Caco-2 (cell line): Measurements from ENCODE around the gene SMTN. TPM values are rescaled to one million over a fixed set of nuclear protein-coding genes. Genes with fewer than 3 reads are reported as not detected.

Source experiments
- BruUV-seq: library from RNA; stranded (reverse); fragments of 400-500 nt; replicated peaks from 2 replicates; lab custom pipeline; 2021; lab: Mats Ljungman, UMichigan
- CTCF ChIA-PET: fragments of 300-600 bp; sonication (Branson Sonifier 250); formaldehyde crosslinking; loops from one replicate; lab custom pipeline; 2022; ENCODE audit warnings: antibody characterized with exemption; lab: Charles Lee
- POLR2A ChIA-PET: fragments of 300-600 bp; sonication (Branson Sonifier 250); formaldehyde crosslinking; loops from one replicate; lab custom pipeline; 2022; ENCODE audit warnings: antibody characterized with exemption; lab: Charles Lee
- DNase-seq, 2 experiments: peaks; one replicate each; pipeline versions ENCODE4 v3.0.0 to v3.0.0-alpha.2; 2020 to 2022
- H3K27me3 ChIP-seq: replicated peaks from 2 replicates; pipeline ENCODE4 v1.6.0; 2011; ENCODE audit warnings: low read length; ENCODE audit not compliant: control insufficient read depth, insufficient read depth
- H3K36me3 ChIP-seq: 2 replicates; pipeline ENCODE4 v1.5.1; 2011; ENCODE audit warnings: low read length; ENCODE audit not compliant: control insufficient read depth, insufficient read depth
- H3K4me1 ChIP-seq: fragments of 250-450 bp; sonication (Bioruptor Pico); 2 replicates; pipeline ENCODE4 v1.5.1; 2020; ENCODE audit warnings: mild to moderate bottlenecking
- H3K4me3 ChIP-seq: 2 replicates; pipeline ENCODE4 v1.5.1; 2011; ENCODE audit warnings: low read depth, mild to moderate bottlenecking, control low read depth, low read length
- H3K9me3 ChIP-seq: fragments of 250-450 bp; sonication (Bioruptor Pico); 2 replicates; pipeline ENCODE4 v1.5.1; 2020; ENCODE audit warnings: mild to moderate bottlenecking, moderate library complexity
- H3K27ac Mint-ChIP-seq: one replicate; pipeline ENCODE4 v1.8.0; 2022; ENCODE audit warnings: mixed read lengths; ENCODE audit not compliant: unreplicated experiment
- H3K27me3 Mint-ChIP-seq: one replicate; pipeline ENCODE4 v1.8.0; 2022; ENCODE audit warnings: mixed read lengths; ENCODE audit not compliant: insufficient read depth, unreplicated experiment
- H3K36me3 Mint-ChIP-seq: one replicate; pipeline ENCODE4 v1.8.0; 2022; ENCODE audit warnings: mild to moderate bottlenecking, mixed read lengths; ENCODE audit not compliant: insufficient read depth, unreplicated experiment
- H3K4me1 Mint-ChIP-seq: one replicate; pipeline ENCODE4 v1.8.0; 2022; ENCODE audit warnings: low read depth, mixed read lengths; ENCODE audit not compliant: unreplicated experiment
- H3K4me3 Mint-ChIP-seq: one replicate; pipeline ENCODE4 v1.8.0; 2022; ENCODE audit warnings: mild to moderate bottlenecking, moderate library complexity, mixed read lengths; ENCODE audit not compliant: unreplicated experiment
- H3K9me3 Mint-ChIP-seq: one replicate; pipeline ENCODE4 v1.8.0; 2022; ENCODE audit warnings: mixed read lengths; ENCODE audit not compliant: unreplicated experiment
- CTCF ChIP-seq, 2 experiments: fragments of 200-600 bp in 1 of 2; IDR thresholded peaks; 1 replicate in 1 of 2; 2 replicates in 1 of 2; pipeline versions ENCODE4 v1.5.1 to v1.8.0; 2011 to 2022; ENCODE audit warnings: antibody characterized with exemption in 1 of 2, control low read depth in 1 of 2, inconsistent platforms in 1 of 2, low read depth in 1 of 2, low read length in 1 of 2, mild to moderate bottlenecking in 1 of 2, moderate library complexity in 1 of 2; ENCODE audit not compliant: insufficient read depth in 1 of 2, severe bottlenecking in 1 of 2, unreplicated experiment in 1 of 2
- intact Hi-C: fragments of 100-400 bp; cut with micrococcal nuclease; formaldehyde crosslinking; loops from one replicate; pipeline ENCODE4 v1.10.0; 2022; ENCODE audit not compliant: unreplicated experiment
- total RNA-seq: library from RNA; stranded (reverse); gene quantifications from 2 replicates; pipeline ENCODE4 v1.2.3, GENCODE V29; 2022

The SMTN gene
- total RNA-seq, 1 experiment from 2014 or later = 71.0 TPM

GRCh38 chr22:31086703-31087330 lies 5.7 kb downstream of the SMTN start:
- H3K9me3 Mint-ChIP-seq = no peaks in the 10 kb centered on the region
- peaks cover 14% of the 10 kb centered on the region for H3K4me1 ChIP-seq
- H3K36me3 ChIP-seq = peaks cover 1% of the 10 kb centered on the region
- TF ChIP-seq CTCF (IDR thresholded peaks at IDR 0.05; ENCODE audit: insufficient read depth in 1 of 2, low read depth in 1 of 2, low read length in 1 of 2, severe bottlenecking in 1 of 2, unreplicated experiment in 1 of 2) = no peak
- ChIA-PET CTCF (no interaction called here), POLR2A (no interaction called here)
- intact Hi-C loops = no loop called here
- no peak overlapping the region for H3K27ac Mint-ChIP-seq
- H3K4me3 ChIP-seq = no peak overlapping the region
- H3K27me3 ChIP-seq = no peaks in the 10 kb centered on the region
- H3K9me3 ChIP-seq = no peaks in the 10 kb centered on the region
- no peaks in the 10 kb centered on the region for H3K27me3 Mint-ChIP-seq
- DNase-seq = no peak
- H3K4me3 Mint-ChIP-seq = no peak overlapping the region
- BruUV-seq = no TSS peak
- H3K36me3 Mint-ChIP-seq = peaks cover 19% of the 10 kb centered on the region
- H3K4me1 Mint-ChIP-seq = peaks cover 13% of the 10 kb centered on the region

GRCh38 chr22:31087744-31088215 lies 6.7 kb downstream of the SMTN start:
- H3K36me3 Mint-ChIP-seq = peaks cover 15% of the 10 kb centered on the region
- H3K4me1 Mint-ChIP-seq = peaks cover 3% of the 10 kb centered on the region
- no peaks in the 10 kb centered on the region for H3K27me3 ChIP-seq
- H3K27ac Mint-ChIP-seq = no peak overlapping the region
- H3K36me3 ChIP-seq = peaks cover 1% of the 10 kb centered on the region
- intact Hi-C loops = no loop called here
- H3K4me3 ChIP-seq = no peak overlapping the region
- no TSS peak for BruUV-seq
- peaks cover 7% of the 10 kb centered on the region for H3K4me1 ChIP-seq
- POLR2A ChIA-PET = no interaction called here
- H3K27me3 Mint-ChIP-seq = no peaks in the 10 kb centered on the region
- CTCF ChIA-PET = interaction anchor here (0.6 kb wide), 1 partner anchor 17 kb away, joined by 3 read pairs; no protein-coding TSS in a partner anchor
- TF ChIP-seq CTCF (IDR thresholded peaks at IDR 0.05; ENCODE audit: insufficient read depth in 1 of 2, low read depth in 1 of 2, low read length in 1 of 2, severe bottlenecking in 1 of 2, unreplicated experiment in 1 of 2) = no peak
- no peak overlapping the region for H3K4me3 Mint-ChIP-seq
- no peaks in the 10 kb centered on the region for H3K9me3 ChIP-seq
- no peak for DNase-seq
- H3K9me3 Mint-ChIP-seq = no peaks in the 10 kb centered on the region

- Histone ChIP-seq H3K4me1 (peaks cover under 1% of the 10 kb centered on the region), H3K27me3 (no peaks in the 10 kb centered on the region), H3K4me3 (no peak overlapping the region), H3K36me3 (peaks cover 1% of the 10 kb centered on the region), H3K9me3 (no peaks in the 10 kb centered on the region)
- intact Hi-C loops = no loop called here
- ChIA-PET CTCF (interaction anchor here (0.6 kb wide), 1 partner anchor 18 kb away, joined by 3 read pairs; no protein-coding TSS in a partner anchor), POLR2A (no interaction called here)
- no peaks in the 10 kb centered on the region for H3K9me3 Mint-ChIP-seq
- H3K4me3 Mint-ChIP-seq = no peak overlapping the region
- no peak for DNase-seq
- H3K27ac Mint-ChIP-seq = peak overlapping the region; percentile 43
- no peaks in the 10 kb centered on the region for H3K4me1 Mint-ChIP-seq
- peaks cover 8% of the 10 kb centered on the region for H3K36me3 Mint-ChIP-seq
- no peaks in the 10 kb centered on the region for H3K27me3 Mint-ChIP-seq
- BruUV-seq = no TSS peak
- TF ChIP-seq CTCF (IDR thresholded peaks at IDR 0.05; ENCODE audit: insufficient read depth in 1 of 2, low read depth in 1 of 2, low read length in 1 of 2, severe bottlenecking in 1 of 2, unreplicated experiment in 1 of 2) = no peak
Measured at GRCh38 chr22:31088233-31088986, 7.3 kb downstream of the SMTN start.
